Lung (tissue), 12 donors: ENCODE data around the gene NKX2-2. TPM values are rescaled to one million over a fixed set of nuclear protein-coding genes. Genes with fewer than 3 reads are reported as not detected.

Experiments
- ATAC-seq: fragments of 200-7000 bp; cut with Tn5 transposase; one replicate; pipeline ENCODE4 v1.9.1; 2020; ENCODE audit warnings: moderate number of reproducible peaks; ENCODE audit not compliant: insufficient read depth, low FRiP score
- DNase-seq, 3 donors: peaks; one replicate each; pipeline ENCODE4 v3.0.0-alpha.2; 2013 to 2017
- H3K27ac ChIP-seq, 2 donors: one replicate each; pipeline ENCODE4 v1.5.1; 2013; ENCODE audit warnings: mild to moderate bottlenecking in 2 of 2, moderate library complexity in 2 of 2, control low read depth in 1 of 2, inconsistent platforms in 1 of 2, low read depth in 1 of 2, low read length in 1 of 2
- H3K27me3 ChIP-seq, 3 donors: one replicate each; pipeline ENCODE4 v1.5.1; 2013; ENCODE audit warnings: low read length in 2 of 3; ENCODE audit not compliant: control insufficient read depth in 3 of 3, insufficient read depth in 3 of 3
- H3K36me3 ChIP-seq, 4 donors: one replicate each; pipeline ENCODE4 v1.5.1; 2013; ENCODE audit warnings: low read length in 4 of 4, mild to moderate bottlenecking in 1 of 4, moderate library complexity in 1 of 4; ENCODE audit not compliant: control insufficient read depth in 4 of 4, insufficient read depth in 4 of 4
- H3K4me1 ChIP-seq, 5 donors: one replicate each; pipeline ENCODE4 v1.5.1; 2013; ENCODE audit warnings: low read length in 5 of 5, mild to moderate bottlenecking in 2 of 5, moderate library complexity in 1 of 5; ENCODE audit not compliant: control insufficient read depth in 5 of 5, insufficient read depth in 5 of 5
- H3K4me3 ChIP-seq: one replicate; pipeline ENCODE4 v1.5.1; 2013; ENCODE audit warnings: mild to moderate bottlenecking, control low read depth, moderate library complexity
- H3K9ac ChIP-seq, 2 donors: one replicate each; pipeline ENCODE4 v1.5.1; 2013; ENCODE audit warnings: low read length in 2 of 2, control low read depth in 1 of 2; ENCODE audit not compliant: insufficient read depth in 1 of 2
- H3K9me3 ChIP-seq, 4 donors: one replicate each; pipeline ENCODE4 v1.5.1; 2013; ENCODE audit warnings: low read length in 3 of 4, mild to moderate bottlenecking in 1 of 4, moderate library complexity in 1 of 4; ENCODE audit not compliant: control insufficient read depth in 4 of 4, insufficient read depth in 3 of 4
- WGBS, 2 donors: extraction: QIAGEN DNeasy Blood & Tissue Kit; methylation state at CpG; one replicate each; pipeline ENCODE4 v1.1.7; 2013; 5-methylcytosine and 5-hydroxymethylcytosine counted together
- polyA plus RNA-seq, 2 donors: library from polyadenylated mRNA; stranded (reverse); fragments of 200-250 nt; gene quantifications; one replicate each; pipeline ENCODE4 v1.2.1, GENCODE V29; 2013
- total RNA-seq, 2 donors: library from RNA; depleted of rRNA in 1 of 2; stranded (reverse); fragments of >200 nt in 1 of 2; gene quantifications; one replicate each; pipeline ENCODE4 v1.2.1, GENCODE V29; 2014 to 2021
- TF ChIP-seq, protein P1 (sequence below): IDR thresholded peaks from 2 replicates; pipeline ENCODE4 v1.5.1; 2012; ENCODE audit warnings: mild to moderate bottlenecking; ENCODE audit errors: control extremely low read depth, extremely low read depth
- donor health status: control.
- donor health status: control.
- donor health status: Bipolar disorder and iron deficiency.
- donor health status: healthy.
- donor health status: DM: yes; HTN: yes; CAD: no.

NKX2-2 gene
- total and polyA plus RNA-seq, 4 donors, result not detected

DNA sequence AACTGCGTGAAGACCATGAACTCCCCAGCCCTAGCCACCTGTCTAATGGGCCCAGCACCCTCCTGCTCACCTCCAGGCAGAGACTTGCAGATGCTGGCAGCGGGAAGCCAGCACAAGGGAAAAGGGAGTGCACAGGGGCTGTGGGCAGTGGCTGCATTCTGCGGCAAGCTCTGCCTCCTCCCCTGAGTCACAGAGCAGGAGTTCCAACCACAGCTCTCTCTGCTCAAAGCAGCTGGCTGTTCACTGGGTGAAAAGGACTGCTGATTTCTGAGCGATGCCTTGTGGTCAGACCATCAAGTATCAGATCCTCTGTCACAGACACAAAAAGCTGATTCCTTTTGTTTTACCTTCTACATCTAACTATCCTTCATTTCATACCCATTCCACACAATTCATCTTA, 10.5 kb downstream of the NKX2-2 start:
- Histone ChIP-seq H3K36me3 (no peaks in the 10 kb centered on the region), H3K4me3 (no peak overlapping the region), H3K9ac (no peak overlapping the region), H3K27ac (no peak overlapping the region), H3K4me1 (peaks cover 0 to 12% (median 0%) of the 10 kb centered on the region in 5 donors), H3K27me3 (peaks cover 4 to 76% (median 73%) of the 10 kb centered on the region in 3 donors), H3K9me3 (peaks cover 0 to 2% (median 0%) of the 10 kb centered on the region in 4 donors)
- TF ChIP-seq, protein P1, sequence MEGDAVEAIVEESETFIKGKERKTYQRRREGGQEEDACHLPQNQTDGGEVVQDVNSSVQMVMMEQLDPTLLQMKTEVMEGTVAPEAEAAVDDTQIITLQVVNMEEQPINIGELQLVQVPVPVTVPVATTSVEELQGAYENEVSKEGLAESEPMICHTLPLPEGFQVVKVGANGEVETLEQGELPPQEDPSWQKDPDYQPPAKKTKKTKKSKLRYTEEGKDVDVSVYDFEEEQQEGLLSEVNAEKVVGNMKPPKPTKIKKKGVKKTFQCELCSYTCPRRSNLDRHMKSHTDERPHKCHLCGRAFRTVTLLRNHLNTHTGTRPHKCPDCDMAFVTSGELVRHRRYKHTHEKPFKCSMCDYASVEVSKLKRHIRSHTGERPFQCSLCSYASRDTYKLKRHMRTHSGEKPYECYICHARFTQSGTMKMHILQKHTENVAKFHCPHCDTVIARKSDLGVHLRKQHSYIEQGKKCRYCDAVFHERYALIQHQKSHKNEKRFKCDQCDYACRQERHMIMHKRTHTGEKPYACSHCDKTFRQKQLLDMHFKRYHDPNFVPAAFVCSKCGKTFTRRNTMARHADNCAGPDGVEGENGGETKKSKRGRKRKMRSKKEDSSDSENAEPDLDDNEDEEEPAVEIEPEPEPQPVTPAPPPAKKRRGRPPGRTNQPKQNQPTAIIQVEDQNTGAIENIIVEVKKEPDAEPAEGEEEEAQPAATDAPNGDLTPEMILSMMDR, result no peak
- WGBS, 2 donors, result 82 to 92% methylated on average over 4 of the region's 4 CpGs
- DNase-seq, result no peak
- ATAC-seq, result no peak

DNA sequence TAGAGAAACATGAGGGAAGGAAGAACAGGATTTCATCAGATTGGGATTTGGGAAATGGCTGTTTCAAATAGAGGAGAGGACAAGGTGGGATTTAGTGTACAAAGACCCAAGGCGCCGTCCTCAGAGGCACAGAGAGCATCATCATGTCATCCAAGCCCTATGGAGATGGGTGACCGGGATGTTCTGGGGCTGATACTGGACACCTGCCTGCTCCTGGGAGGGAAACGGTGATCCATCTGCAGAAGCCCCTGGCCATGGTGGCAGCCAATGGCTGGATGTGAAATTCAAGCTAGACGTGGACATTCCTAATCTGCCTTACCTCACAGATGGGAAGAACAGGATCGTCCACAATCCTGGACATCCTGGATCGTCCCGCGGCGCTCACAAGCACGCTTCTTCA, 12.7 kb downstream of the NKX2-2 start:
- no peaks in the 10 kb centered on the region for H3K36me3 ChIP-seq
- H3K27me3 ChIP-seq, result peaks cover 4 to 59% (median 59%) of the 10 kb centered on the region in 3 donors
- TF ChIP-seq, protein P1, result no peak
- peaks cover 0 to 2% (median 0%) of the 10 kb centered on the region in 4 donors for H3K9me3 ChIP-seq
- DNase-seq (no peak), ATAC-seq (no peak)
- H3K4me1 ChIP-seq, result peaks cover 0 to 9% (median 0%) of the 10 kb centered on the region in 5 donors
- H3K27ac ChIP-seq, result no peak overlapping the region
- no peak overlapping the region for H3K9ac ChIP-seq
- WGBS, 2 donors, result 90 to 92% methylated on average over 11 of the region's 11 CpGs
- no peak overlapping the region for H3K4me3 ChIP-seq

DNA sequence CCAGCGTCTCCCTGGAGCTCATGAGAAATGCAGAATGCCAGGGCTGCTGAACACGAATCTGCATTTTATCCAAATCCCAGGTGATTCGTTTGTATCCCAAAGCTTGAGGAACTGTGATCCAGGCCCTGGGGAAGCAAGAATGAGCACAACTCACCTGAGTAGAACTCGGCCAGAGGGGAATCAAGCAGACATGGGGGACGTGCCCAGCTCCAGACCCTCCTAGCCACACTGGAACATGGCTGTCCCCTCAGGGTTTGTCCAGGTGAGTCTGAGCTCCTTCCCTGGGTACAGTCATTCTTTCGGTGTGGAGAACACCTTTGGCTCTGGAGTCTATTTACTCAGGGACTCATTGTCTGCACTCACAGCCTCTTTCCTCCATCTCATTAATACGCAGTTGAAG, 13.3 kb downstream of the NKX2-2 start:
- H3K27me3 ChIP-seq, result peaks cover 1 to 59% (median 57%) of the 10 kb centered on the region in 3 donors
- H3K9me3 ChIP-seq, result peaks cover 0 to 2% (median 0%) of the 10 kb centered on the region in 4 donors
- H3K4me3 ChIP-seq, result peak overlapping the region; percentile 10
- DNase-seq (no peak), ATAC-seq (no peak)
- H3K36me3 ChIP-seq, result no peaks in the 10 kb centered on the region
- TF ChIP-seq, protein P1, result no peak
- peaks cover 0 to 3% (median 0%) of the 10 kb centered on the region in 5 donors for H3K4me1 ChIP-seq
- no peak overlapping the region for H3K9ac ChIP-seq
- WGBS, 2 donors, result 78 to 80% methylated on average over 7 of the region's 7 CpGs
- no peak overlapping the region for H3K27ac ChIP-seq

DNA sequence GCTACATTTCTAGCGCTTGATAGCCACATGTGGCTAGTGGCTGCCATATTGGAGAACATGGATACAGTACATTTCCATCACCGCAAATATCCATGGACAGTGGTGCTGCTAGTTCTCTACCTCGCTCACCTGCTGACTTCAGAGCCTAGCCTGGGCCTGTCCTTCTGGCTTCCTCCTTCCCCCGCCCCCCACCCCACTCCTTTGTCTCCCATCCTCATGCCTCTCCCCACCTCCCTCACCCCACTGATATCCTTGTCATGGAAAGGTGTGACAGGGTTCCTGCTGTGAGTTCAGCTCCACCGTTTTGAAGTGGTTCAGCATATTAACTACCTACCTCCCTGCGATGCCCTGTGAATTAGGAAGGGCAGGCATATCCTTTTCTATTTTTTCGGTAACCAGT, 14.2 kb downstream of the NKX2-2 start:
- Histone ChIP-seq H3K27me3 (peaks cover 0 to 49% (median 49%) of the 10 kb centered on the region in 3 donors), H3K36me3 (no peaks in the 10 kb centered on the region), H3K4me3 (no peak overlapping the region), H3K4me1 (no peaks in the 10 kb centered on the region), H3K9me3 (peaks cover 0 to 2% (median 0%) of the 10 kb centered on the region in 4 donors), H3K27ac (no peak overlapping the region), H3K9ac (no peak overlapping the region)
- 63 to 68% methylated on average over 7 of the region's 7 CpGs for WGBS, 2 donors
- TF ChIP-seq, protein P1, result no peak
- ATAC-seq (no peak), DNase-seq (no peak)
